GM12875 (cell line): Measurements from ENCODE around the gene TSC22D1.

Experiments used
- H3K4me3 ChIP-seq: one replicate; pipeline ENCODE4 v1.5.1; 2011; ENCODE audit warnings: low read depth, low read length, control low read depth
- TF ChIP-seq, protein P1 (sequence below): IDR thresholded peaks from 2 replicates; pipeline ENCODE4 v1.5.1; 2011; ENCODE audit warnings: low read depth, mild to moderate bottlenecking, control low read depth, inconsistent platforms, low read length, moderate library complexity, borderline replicate concordance; ENCODE audit not compliant: insufficient read depth

The TSC22D1 gene

DNA sequence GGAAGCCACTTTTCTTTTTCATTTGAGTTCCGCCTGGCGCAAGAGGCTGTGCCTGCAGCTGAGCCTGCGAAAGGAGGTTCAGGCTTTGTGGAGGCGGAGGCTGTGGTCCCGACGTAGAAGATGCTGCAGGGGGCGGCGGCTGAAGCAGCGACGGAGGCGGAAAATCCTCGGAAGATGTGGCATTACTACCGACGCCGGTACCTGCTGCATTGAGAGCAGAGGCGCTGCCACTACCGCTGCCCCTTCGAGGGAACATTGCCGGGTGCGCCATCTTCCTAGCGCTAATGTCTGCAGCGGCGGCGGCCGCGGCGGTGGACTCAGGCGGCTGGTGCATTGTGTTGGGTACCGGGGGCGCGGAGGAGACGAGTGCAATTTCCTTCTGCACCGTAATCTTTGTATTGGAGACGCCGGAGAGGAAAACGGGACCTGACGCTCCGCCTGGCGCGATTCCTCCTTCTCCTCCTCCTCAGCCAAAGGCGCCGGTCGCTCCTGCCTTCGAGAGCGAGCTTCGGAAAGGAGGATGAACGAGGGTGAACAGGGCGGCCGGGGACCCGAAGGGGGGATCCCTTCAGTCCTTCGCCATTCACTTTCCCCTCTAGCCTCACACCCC, at the start of gene TSC22D1:
TSS of gene TSC22D1 (minus strand) at position 590 of the 610 bp plus-strand sequence. CDS start at position 334, 256 bp downstream.
- peak within 1 kb of the TSS; percentile 86 for H3K4me3 ChIP-seq
- TF ChIP-seq, protein P1, sequence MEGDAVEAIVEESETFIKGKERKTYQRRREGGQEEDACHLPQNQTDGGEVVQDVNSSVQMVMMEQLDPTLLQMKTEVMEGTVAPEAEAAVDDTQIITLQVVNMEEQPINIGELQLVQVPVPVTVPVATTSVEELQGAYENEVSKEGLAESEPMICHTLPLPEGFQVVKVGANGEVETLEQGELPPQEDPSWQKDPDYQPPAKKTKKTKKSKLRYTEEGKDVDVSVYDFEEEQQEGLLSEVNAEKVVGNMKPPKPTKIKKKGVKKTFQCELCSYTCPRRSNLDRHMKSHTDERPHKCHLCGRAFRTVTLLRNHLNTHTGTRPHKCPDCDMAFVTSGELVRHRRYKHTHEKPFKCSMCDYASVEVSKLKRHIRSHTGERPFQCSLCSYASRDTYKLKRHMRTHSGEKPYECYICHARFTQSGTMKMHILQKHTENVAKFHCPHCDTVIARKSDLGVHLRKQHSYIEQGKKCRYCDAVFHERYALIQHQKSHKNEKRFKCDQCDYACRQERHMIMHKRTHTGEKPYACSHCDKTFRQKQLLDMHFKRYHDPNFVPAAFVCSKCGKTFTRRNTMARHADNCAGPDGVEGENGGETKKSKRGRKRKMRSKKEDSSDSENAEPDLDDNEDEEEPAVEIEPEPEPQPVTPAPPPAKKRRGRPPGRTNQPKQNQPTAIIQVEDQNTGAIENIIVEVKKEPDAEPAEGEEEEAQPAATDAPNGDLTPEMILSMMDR: no peak

DNA sequence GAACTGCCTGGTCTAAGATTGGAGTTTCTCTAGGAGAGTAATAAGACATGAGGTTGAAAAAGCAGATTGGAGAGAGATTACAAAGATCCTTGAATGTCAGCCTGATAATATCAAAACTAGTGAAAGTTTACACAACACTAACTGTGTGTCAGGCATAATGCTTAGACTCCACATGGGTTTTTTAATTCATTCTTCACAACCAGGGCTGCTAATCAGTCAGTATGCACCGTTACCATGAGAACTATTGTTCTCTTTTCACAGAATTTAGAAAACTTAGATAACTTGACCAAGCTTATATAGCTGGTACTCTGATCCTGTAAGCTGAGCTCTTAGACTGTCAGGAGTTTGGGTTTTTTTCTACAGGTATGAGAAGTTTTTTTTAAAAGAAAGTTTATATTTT, 46.6 kb upstream of the TSC22D1 start:
- no peak overlapping the region for H3K4me3 ChIP-seq
- TF ChIP-seq, protein P1: no peak

DNA sequence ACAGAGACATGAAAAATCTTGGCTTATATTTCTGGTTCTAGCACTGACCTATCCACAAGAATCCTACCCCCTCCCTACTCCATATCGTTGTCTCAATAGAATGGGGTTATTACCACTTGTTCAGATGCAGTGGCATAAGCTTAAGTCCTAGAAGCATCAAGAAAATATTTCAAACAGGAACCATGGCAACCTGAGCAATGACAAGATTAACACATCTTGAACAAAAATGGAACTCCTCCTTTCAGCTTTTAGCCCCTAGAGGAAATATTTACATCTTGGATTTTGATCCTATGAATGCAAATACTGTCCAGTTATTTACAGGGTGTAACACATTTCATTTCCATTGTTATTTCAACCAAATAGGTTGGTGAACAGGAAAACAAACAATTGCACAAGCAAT, 46.1 kb upstream of the TSC22D1 start:
- TF ChIP-seq, protein P1: no peak
- no peak overlapping the region for H3K4me3 ChIP-seq

DNA sequence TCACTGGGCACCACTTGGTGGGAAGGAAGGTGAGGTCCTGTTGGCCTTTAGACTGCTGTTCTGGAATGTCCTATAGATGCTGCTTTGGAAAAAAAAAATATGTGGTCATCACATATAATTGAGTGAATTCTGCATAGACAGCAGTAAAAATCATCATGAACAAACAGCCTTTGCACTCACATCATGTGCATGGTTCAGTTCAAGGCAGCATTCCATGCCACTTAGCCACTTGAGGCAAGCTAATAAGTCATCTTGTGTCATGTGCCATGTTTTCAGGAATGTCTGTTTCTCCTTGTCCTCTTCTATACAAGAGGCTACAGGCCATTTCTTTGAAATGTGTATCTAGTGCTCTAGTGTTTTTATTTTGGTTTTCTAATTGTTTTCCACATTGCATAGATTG, 43.9 kb upstream of the TSC22D1 start:
- TF ChIP-seq, protein P1: no peak
- H3K4me3 ChIP-seq: no peak overlapping the region

DNA sequence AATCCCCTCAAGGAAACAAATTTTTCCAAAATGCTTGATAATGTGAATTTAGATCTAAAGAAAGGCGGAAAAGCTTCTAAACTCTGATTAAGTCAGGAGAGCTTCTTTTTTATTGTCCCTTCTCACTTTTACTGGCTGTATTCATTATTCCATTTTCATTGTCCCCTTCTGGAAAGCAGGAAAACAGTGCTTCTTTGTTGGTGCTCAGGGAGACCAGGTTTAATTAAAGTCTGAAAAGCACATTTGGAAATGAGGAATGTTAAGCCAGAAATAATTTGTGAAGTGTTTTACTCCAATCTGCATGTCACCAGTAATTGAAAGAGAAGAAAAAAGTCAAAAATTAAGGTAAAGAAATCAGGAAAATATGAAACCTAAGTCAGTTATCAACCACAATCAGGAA, 43.5 kb upstream of the TSC22D1 start:
- H3K4me3 ChIP-seq: no peak overlapping the region
- TF ChIP-seq, protein P1: no peak

DNA sequence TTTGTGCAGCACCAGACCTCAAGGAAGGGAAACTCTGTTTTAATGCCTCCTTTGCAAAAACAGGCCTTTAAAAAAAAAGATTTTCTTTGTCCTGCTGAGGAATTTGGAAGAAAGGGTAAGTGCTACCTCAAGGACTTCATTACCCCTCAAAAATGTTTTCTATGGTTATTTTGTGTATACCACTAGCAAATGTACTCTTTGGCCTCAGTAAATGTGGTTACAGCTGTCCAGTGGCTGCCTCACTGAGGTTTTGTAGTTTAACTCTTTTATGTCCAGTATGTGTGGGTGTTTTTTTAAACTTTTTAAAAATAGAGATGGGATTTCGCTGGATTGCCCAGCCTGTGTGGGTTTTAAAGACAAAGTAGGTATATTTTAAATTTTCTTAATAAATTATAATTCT, 42.2 kb upstream of the TSC22D1 start:
- no peak overlapping the region for H3K4me3 ChIP-seq
- TF ChIP-seq, protein P1: no peak

DNA sequence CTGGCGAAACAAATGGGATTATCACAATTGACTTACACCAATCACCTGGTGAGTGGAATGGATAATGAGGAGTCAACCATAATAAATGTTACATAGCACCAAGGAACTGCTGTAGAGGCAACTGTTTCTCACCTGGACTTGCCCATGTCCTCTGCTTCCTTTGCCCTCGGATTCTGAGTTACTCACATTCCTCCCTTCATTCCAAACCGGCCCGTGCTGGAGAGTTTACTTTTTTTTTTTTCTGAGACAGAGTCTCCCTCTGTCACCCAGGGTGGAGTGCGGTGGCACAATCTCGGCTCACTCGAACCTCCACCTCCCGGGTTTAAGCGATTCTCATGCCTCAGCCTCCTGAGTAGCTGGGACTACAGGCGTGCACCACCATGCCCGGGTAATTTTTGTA, 41.5 kb upstream of the TSC22D1 start:
- TF ChIP-seq, protein P1: no peak
- H3K4me3 ChIP-seq: no peak overlapping the region
